Ovary (tissue), 9 donors: Measurements from ENCODE around the gene DNAJB1. TPM values are rescaled to one million over a fixed set of nuclear protein-coding genes. Genes with fewer than 3 reads are reported as not detected.

ENCODE experiments used
- DNase-seq, 5 donors: peaks; one replicate each; pipeline ENCODE4 v3.0.0-alpha.2; 2019 to 2020
- H3K27ac ChIP-seq, 2 donors: fragments of 200-600 bp; one replicate each; pipeline versions ENCODE4 v1.5.1 to v1.8.0; 2019 to 2022
- H3K27me3 ChIP-seq: fragments of 200-600 bp; one replicate; pipeline ENCODE4 v1.8.0; 2022
- H3K36me3 ChIP-seq: fragments of 200-600 bp; sonication (generic); one replicate; pipeline ENCODE4 v1.5.1; 2019
- H3K4me1 ChIP-seq: one replicate; pipeline ENCODE4 v1.8.1; 2013; ENCODE audit warnings: mild to moderate bottlenecking, moderate library complexity; ENCODE audit not compliant: insufficient read depth
- H3K4me3 ChIP-seq: fragments of 200-600 bp; sonication (generic); one replicate; pipeline ENCODE4 v1.5.1; 2017
- H3K9me3 ChIP-seq, 2 donors: fragments of 200-600 bp in 1 of 2; sonication (generic) in 1 of 2; one replicate each; pipeline versions ENCODE4 v1.5.1 to v1.8.1; 2013 to 2019; ENCODE audit warnings: mild to moderate bottlenecking in 1 of 2, moderate library complexity in 1 of 2
- CTCF ChIP-seq, 3 donors: fragments of 450-650 bp in 2 of 3; fragments of 200-600 bp in 1 of 3; IDR thresholded peaks; one replicate each; pipeline versions ENCODE4 v1.5.1 to v1.8.0; 2016 to 2022; ENCODE audit warnings: antibody characterized with exemption in 3 of 3, mild to moderate bottlenecking in 1 of 3
- EP300 ChIP-seq: sonication (generic); formaldehyde crosslinking; IDR thresholded peaks from one replicate; pipeline ENCODE4 v1.6.1; 2017; ENCODE audit warnings: antibody characterized with exemption
- POLR2A ChIP-seq: fragments of 450-650 bp; IDR thresholded peaks from one replicate; pipeline ENCODE4 v1.6.1; 2017; ENCODE audit warnings: antibody characterized with exemption, mild to moderate bottlenecking, moderate library complexity
- WGBS, 3 donors: extraction: QIAGEN DNeasy Blood & Tissue Kit in 1 of 3; methylation state at CpG; one replicate each; pipeline versions ENCODE4 v1.1.5 to v1.1.7; 2013 to 2017; 5-methylcytosine and 5-hydroxymethylcytosine counted together
- intact Hi-C, 4 donors: fragments of 100-400 bp; cut with DNase I; formaldehyde crosslinking; loops; one replicate each; pipeline versions ENCODE4 v1.11.0 to v1.15.1; 2022 to 2023
- polyA plus RNA-seq, 2 donors: library from polyadenylated mRNA; stranded (reverse); fragments of 200-250 nt in 1 of 2; fragments of 350-450 nt in 1 of 2; fragmentation: Illumina TruSeq in 1 of 2; extraction: RNeasy Lipid Tissue Mini Kit (QIAGEN cat#74804) in 1 of 2; gene quantifications; one replicate each; pipeline ENCODE4 v1.2.3, GENCODE V29; 2013 to 2014
- total RNA-seq, 7 donors: library from RNA; depleted of rRNA in 2 of 7; stranded (reverse); fragments of >200 nt in 2 of 7; fragmentation: NEBNext Ultra II Directional in 3 of 7; extraction: Animal tissue kit (Norgen Biotek cat#: 25700) in 3 of 7; gene quantifications; one replicate each; pipeline versions ENCODE4 v1.1.0 to v1.2.4, GENCODE V29; 2016 to 2023
- donor health status: DM: no; HTN: no; CAD: no; lungs with moderate emphysema.
- donor health status: DM: no; HTN: no; CAD: no.
- donor health status: Bipolar disorder and iron deficiency.
- donor health status: DM: yes; HTN: yes; CAD: no.
- donor health status: DM: no; HTN: no; CAD: no.
- donor health status: DM: yes; HTN: yes; CAD: no.

The DNAJB1 gene
- total and polyA plus RNA-seq, 9 donors, result 52.4 to 151 (median 75.1) TPM

- no peak within 1 kb of the TSS for H3K27ac ChIP-seq
- H3K27me3 ChIP-seq, result no peaks in the 10 kb centered on the region
- H3K4me3 ChIP-seq, result no peak within 1 kb of the TSS
- H3K4me1 ChIP-seq, result peaks cover 4% of the 10 kb centered on the region
- no peak for DNase-seq
- H3K36me3 ChIP-seq, result no peaks in the 10 kb centered on the region
- no peak for TF ChIP-seq POLR2A
- no peak for TF ChIP-seq CTCF (IDR thresholded peaks at IDR 0.05)
- no peak for TF ChIP-seq EP300
- H3K9me3 ChIP-seq, result no peaks in the 10 kb centered on the region
- WGBS, 3 donors, result 7 to 12% (median 12%) methylated on average over 32 to 33 of the region's 33 CpGs
- intact Hi-C loops, result loop anchor here in 1 of 4 donors (10.0 kb wide), 1 partner anchor 331 kb away; no protein-coding TSS in a partner anchor
These were observed 42.7 kb downstream of the DNAJB1 start, which contains the start of gene PTGER1 for GRCh38 chr19:14475251-14476073. TSS of gene PTGER1 (minus strand) at chr19:14475354. CDS start at chr19:14474320, 1,034 bp downstream.

GRCh38 chr19:14474827-14475226, 43.4 kb downstream of the DNAJB1 start:
- Histone ChIP-seq H3K4me3 (no peak overlapping the region), H3K4me1 (peaks cover 4% of the 10 kb centered on the region), H3K36me3 (no peaks in the 10 kb centered on the region), H3K27me3 (no peaks in the 10 kb centered on the region), H3K9me3 (no peaks in the 10 kb centered on the region), H3K27ac (no peak overlapping the region)
- DNase-seq, result no peak
- intact Hi-C loops, result loop anchor here in 1 of 4 donors (10.0 kb wide), 1 partner anchor 330 kb away; no protein-coding TSS in a partner anchor
- TF ChIP-seq EP300, result no peak
- 25 to 36% (median 33%) methylated on average over 12 of the region's 12 CpGs for WGBS, 3 donors

GRCh38 chr19:14473978-14474578, 44.1 kb downstream of the DNAJB1 start:
- Histone ChIP-seq H3K4me3 (no peak overlapping the region), H3K27me3 (no peaks in the 10 kb centered on the region), H3K36me3 (no peaks in the 10 kb centered on the region), H3K9me3 (no peaks in the 10 kb centered on the region), H3K4me1 (peaks cover 4% of the 10 kb centered on the region), H3K27ac (no peak overlapping the region)
- 12 to 40% (median 20%) methylated on average over 33 to 53 of the region's 53 CpGs for WGBS, 3 donors
- intact Hi-C loops, result loop anchor here in 1 of 4 donors (10.0 kb wide), 1 partner anchor 329 kb away; no protein-coding TSS in a partner anchor
- DNase-seq, result no peak
- TF ChIP-seq CTCF (IDR thresholded peaks at IDR 0.05), result no peak
- TF ChIP-seq POLR2A, result no peak
- no peak for TF ChIP-seq EP300

- Histone ChIP-seq H3K9me3 (no peaks in the 10 kb centered on the region), H3K27ac (no peak overlapping the region), H3K36me3 (no peaks in the 10 kb centered on the region), H3K27me3 (no peaks in the 10 kb centered on the region), H3K4me1 (peaks cover 4% of the 10 kb centered on the region), H3K4me3 (no peak overlapping the region)
- DNase-seq, result no peak
- 4 to 10% (median 6%) methylated on average over 64 to 97 of the region's 97 CpGs for WGBS, 3 donors
- TF ChIP-seq EP300 (no peak), CTCF (IDR thresholded peaks at IDR 0.05) (no peak), POLR2A (no peak)
- intact Hi-C loops, result loop anchor here in 1 of 4 donors (10.0 kb wide), 1 partner anchor 329 kb away; no protein-coding TSS in a partner anchor
These were observed 44.9 kb downstream of the DNAJB1 start for GRCh38 chr19:14473073-14473977.
